Kidney (tissue), 14 donors: ENCODE measurements around the gene ZNF846. TPM values are rescaled to one million over a fixed set of nuclear protein-coding genes. Genes with fewer than 3 reads are reported as not detected.

Experiments
- DNase-seq, 5 donors: peaks; one replicate each; pipeline ENCODE4 v3.0.0-alpha.2; 2013 to 2020
- FAIRE-seq: peaks from 2 replicates; lab custom pipeline; 2012; peaks lifted over from hg19 to GRCh38; lab: Jason Lieb, UNC
- H3K27ac ChIP-seq, 2 donors: one replicate each; pipeline ENCODE4 v1.7.0; 2013; ENCODE audit warnings: low read depth in 2 of 2, low read length in 2 of 2, inconsistent platforms in 1 of 2
- H3K27me3 ChIP-seq: one replicate; pipeline ENCODE4 v1.7.1; 2013; ENCODE audit warnings: low read length, inconsistent platforms; ENCODE audit not compliant: control insufficient read depth, insufficient read depth
- H3K36me3 ChIP-seq, 3 donors: one replicate each; pipeline versions ENCODE4 v1.7.0 to v1.7.1; 2013; ENCODE audit warnings: low read length in 3 of 3, control low read depth in 1 of 3, inconsistent platforms in 1 of 3; ENCODE audit not compliant: insufficient read depth in 3 of 3, control insufficient read depth in 2 of 3
- H3K4me1 ChIP-seq, 3 donors: one replicate each; pipeline versions ENCODE4 v1.7.0 to v1.7.1; 2013; ENCODE audit warnings: low read length in 3 of 3, inconsistent platforms in 1 of 3, low read depth in 1 of 3; ENCODE audit not compliant: control insufficient read depth in 2 of 3, insufficient read depth in 2 of 3
- H3K4me3 ChIP-seq, 3 donors: one replicate each; pipeline versions ENCODE4 v1.7.0 to v1.8.1; 2013; ENCODE audit warnings: low read length in 3 of 3, control low read depth in 1 of 3, inconsistent platforms in 1 of 3
- H3K9ac ChIP-seq, 3 donors: one replicate each; pipeline versions ENCODE4 v1.7.0 to v1.7.1; 2013; ENCODE audit warnings: low read length in 3 of 3, control low read depth in 1 of 3, inconsistent platforms in 1 of 3
- H3K9me3 ChIP-seq, 3 donors: one replicate each; pipeline versions ENCODE4 v1.7.0 to v1.7.1; 2013; ENCODE audit warnings: low read length in 3 of 3, control low read depth in 1 of 3, inconsistent platforms in 1 of 3; ENCODE audit not compliant: control insufficient read depth in 2 of 3, insufficient read depth in 1 of 3
- intact Hi-C: fragments of 100-400 bp; cut with DNase I; formaldehyde crosslinking; loops from one replicate; pipeline ENCODE4 v1.11.1; 2022
- polyA plus RNA-seq: library from polyadenylated mRNA; stranded (reverse); fragments of 350-450 nt; fragmentation: Illumina TruSeq; extraction: RNeasy Lipid Tissue Mini Kit (QIAGEN cat#74804); gene quantifications from one replicate; pipeline ENCODE4 v1.2.3, GENCODE V29; 2014; ENCODE audit warnings: low read depth, low replicate concordance; ENCODE audit not compliant: insufficient read depth
- total RNA-seq: library from RNA; stranded (reverse); fragmentation: NEBNext Ultra II Directional; extraction: Animal tissue kit (Norgen Biotek cat#: 25700); gene quantifications from one replicate; pipeline ENCODE4 v1.2.1, GENCODE V29; 2021
- TF ChIP-seq, protein P1 (sequence below): IDR thresholded peaks from 3 replicates; pipeline ENCODE4 v1.5.1; 2012; ENCODE audit warnings: mild to moderate bottlenecking, moderate library complexity, borderline replicate concordance; ENCODE audit not compliant: insufficient read depth; ENCODE audit errors: extremely low read depth
- donor health status: control.
- donor health status: control.
- donor health status: control.
- donor health status: control.
- donor health status: control.
- donor health status: DM: yes; HTN: yes; CAD: no.
- donor health status: Normal renal cell carcinoma (clear cell type).

ZNF846 gene
- total and polyA plus RNA-seq, 2 donors from 2014 or later: 5.8 to 17.7 TPM

DNA sequence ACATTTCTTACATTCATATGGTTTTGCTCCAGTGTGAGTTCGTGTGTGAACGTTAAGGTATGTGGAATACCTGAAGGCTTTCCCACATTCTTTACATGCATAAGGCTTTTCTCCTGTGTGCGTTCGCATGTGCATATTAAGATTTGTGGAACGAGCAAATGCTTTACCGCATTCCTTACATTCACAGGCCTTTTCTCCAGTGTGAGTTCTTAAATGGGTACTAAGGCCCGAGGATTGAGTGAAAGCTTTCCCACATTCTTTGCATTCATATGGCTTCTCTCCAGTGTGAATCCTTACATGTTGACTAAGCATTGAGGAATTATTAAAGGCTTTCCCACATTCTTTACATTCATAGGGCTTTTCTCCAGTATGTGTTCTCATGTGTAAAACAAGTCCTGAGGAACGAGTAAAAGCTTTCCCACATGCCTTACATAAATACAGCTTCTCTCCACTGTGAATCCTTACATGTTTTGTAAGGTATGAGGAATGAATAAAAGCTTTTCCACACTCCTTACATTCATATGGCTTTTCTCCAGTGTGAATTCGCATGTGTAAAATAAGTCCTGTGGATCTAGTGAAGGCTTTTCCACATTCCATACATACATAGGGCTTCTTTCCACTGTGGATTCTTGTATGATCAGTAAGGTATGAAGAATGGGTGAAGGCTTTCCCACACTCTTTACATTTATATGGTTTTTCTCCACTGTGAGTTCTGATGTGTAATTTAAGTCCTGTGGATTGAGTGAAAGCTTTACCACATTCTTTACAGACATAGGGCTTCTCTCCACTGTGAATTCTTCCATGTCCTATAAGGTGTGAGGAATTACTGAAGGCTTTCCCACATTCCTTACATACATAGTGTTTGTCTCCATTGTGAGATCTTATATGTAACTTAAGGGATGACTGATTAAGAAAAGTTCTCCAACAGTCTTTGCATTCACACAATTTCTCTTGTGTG lies 10.7 kb downstream of the ZNF846 start:
- peaks cover 12 to 41% (median 14%) of the 10 kb centered on the region in 3 donors for H3K9me3 ChIP-seq
- TF ChIP-seq, protein P1, sequence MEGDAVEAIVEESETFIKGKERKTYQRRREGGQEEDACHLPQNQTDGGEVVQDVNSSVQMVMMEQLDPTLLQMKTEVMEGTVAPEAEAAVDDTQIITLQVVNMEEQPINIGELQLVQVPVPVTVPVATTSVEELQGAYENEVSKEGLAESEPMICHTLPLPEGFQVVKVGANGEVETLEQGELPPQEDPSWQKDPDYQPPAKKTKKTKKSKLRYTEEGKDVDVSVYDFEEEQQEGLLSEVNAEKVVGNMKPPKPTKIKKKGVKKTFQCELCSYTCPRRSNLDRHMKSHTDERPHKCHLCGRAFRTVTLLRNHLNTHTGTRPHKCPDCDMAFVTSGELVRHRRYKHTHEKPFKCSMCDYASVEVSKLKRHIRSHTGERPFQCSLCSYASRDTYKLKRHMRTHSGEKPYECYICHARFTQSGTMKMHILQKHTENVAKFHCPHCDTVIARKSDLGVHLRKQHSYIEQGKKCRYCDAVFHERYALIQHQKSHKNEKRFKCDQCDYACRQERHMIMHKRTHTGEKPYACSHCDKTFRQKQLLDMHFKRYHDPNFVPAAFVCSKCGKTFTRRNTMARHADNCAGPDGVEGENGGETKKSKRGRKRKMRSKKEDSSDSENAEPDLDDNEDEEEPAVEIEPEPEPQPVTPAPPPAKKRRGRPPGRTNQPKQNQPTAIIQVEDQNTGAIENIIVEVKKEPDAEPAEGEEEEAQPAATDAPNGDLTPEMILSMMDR: no peak
- H3K9ac ChIP-seq: no peak overlapping the region
- H3K27ac ChIP-seq: no peak overlapping the region
- H3K4me3 ChIP-seq: no peak overlapping the region
- H3K36me3 ChIP-seq: peaks cover 21 to 34% (median 22%) of the 10 kb centered on the region in 3 donors
- H3K27me3 ChIP-seq: no peaks in the 10 kb centered on the region
- intact Hi-C loops: no loop called here
- no peak for DNase-seq
- FAIRE-seq: no peak
- H3K4me1 ChIP-seq: no peaks in the 10 kb centered on the region

DNA sequence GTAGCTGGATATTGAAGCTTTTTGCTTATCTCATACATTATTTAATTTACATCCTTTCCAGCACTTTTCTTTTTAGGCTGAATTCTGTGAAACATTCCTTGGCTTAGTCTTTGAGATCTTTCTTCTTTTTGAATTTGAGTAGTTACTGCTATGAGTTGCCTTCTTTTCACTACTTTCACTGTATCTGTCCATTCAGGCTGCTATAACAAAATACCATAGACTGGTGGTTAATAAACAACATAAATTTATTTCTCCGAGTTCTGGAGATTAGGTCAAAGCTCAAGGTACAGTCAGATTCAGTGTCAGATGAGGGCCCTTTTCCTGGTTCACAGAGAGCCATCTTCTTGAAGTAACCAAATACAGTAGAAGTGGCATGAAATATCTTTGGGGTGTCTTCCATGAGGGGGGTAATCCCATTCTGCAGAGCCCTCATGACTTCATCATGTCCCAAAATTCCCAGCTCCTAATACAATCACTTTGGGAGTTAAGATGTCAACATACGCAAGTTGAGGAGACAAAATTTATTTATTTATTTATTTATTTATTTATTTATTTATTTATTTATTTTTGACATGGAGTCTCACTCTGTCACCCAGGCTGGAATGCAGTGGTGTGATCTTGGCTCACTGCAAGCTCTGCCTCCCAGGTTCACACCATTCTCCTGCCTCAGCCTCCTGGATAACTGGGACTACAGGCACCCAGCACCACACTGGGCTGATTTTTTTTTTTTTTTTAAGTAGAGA lies 15.7 kb downstream of the ZNF846 start:
- FAIRE-seq: no peak
- Histone ChIP-seq H3K4me3 (no peak overlapping the region), H3K27me3 (no peaks in the 10 kb centered on the region), H3K27ac (no peak overlapping the region), H3K36me3 (peaks cover 5 to 9% (median 5%) of the 10 kb centered on the region in 3 donors), H3K4me1 (no peaks in the 10 kb centered on the region), H3K9ac (no peak overlapping the region), H3K9me3 (peaks cover 5 to 33% (median 8%) of the 10 kb centered on the region in 3 donors)
- intact Hi-C loops: no loop called here
- TF ChIP-seq, protein P1: no peak
- no peak for DNase-seq

DNA sequence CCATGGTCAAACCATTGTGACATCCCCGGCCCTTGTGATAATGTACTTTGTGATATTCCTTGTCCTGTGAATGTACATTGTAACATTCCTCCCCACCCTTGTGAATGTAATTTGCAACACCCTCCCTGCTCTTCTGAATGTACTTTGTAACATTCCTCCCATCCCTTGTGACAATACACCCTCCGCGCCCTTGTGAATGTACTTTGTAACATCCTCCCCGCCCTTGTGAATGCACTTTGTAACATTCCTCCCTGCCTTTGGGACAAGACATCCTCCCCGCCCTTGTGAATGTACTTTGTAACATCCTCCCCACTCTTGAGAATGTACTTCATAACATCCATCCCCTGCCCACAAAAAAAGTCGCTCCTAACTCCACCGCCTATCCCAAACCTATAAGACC lies 17.1 kb downstream of the ZNF846 start:
- Histone ChIP-seq H3K27ac (no peak overlapping the region), H3K9me3 (peaks cover 0 to 19% (median 2%) of the 10 kb centered on the region in 3 donors), H3K4me3 (no peak overlapping the region), H3K27me3 (no peaks in the 10 kb centered on the region), H3K36me3 (peaks cover 0 to 2% (median 0%) of the 10 kb centered on the region in 3 donors), H3K9ac (no peak overlapping the region), H3K4me1 (no peaks in the 10 kb centered on the region)
- intact Hi-C loops: no loop called here
- TF ChIP-seq, protein P1: no peak
- no peak for DNase-seq
- no peak for FAIRE-seq
